Dermis microvascular lymphatic vessel endothelial cell (primary cell): ENCODE measurements around the gene PMCH. TPM values are rescaled to one million over a fixed set of nuclear protein-coding genes. Genes with fewer than 3 reads are reported as not detected.

Experiments
- total RNA-seq: library from RNA; depleted of rRNA; stranded (reverse); fragments of >200 nt; gene quantifications from 2 replicates; pipeline ENCODE4 v1.2.1, GENCODE V29; 2014

Gene PMCH
- total RNA-seq, 1 donor from 2014 or later = not detected

Other genes starting within 250 kb of the PMCH start
- 39.7 and 47.8 TPM in 2 replicates for gene WASHC3, start 135.8 kb downstream of the PMCH start, total RNA-seq
- gene NUP37, start 77.7 kb downstream of the PMCH start, total RNA-seq = 17.3 and 23.7 TPM in 2 replicates
- 6.3 and 13.5 TPM in 2 replicates for gene PARPBP, start 77.7 kb downstream of the PMCH start, total RNA-seq